Uterus (tissue), 2 donors: ENCODE data around the gene AQP4.

Experiments used
- POLR2A ChIP-seq, 2 donors: fragments of 450-650 bp; IDR thresholded peaks; one replicate each; pipeline ENCODE4 v1.6.1; 2016; ENCODE audit warnings: antibody characterized with exemption in 2 of 2, mild to moderate bottlenecking in 1 of 2, moderate library complexity in 1 of 2
- TF ChIP-seq, protein P1 (sequence below), 4 experiments: fragments of 200-600 bp in 2 of 4; fragments of 450-650 bp in 2 of 4; sonication (generic) in 2 of 4; IDR thresholded peaks; one replicate each; pipeline ENCODE4 v1.5.1; 2016 to 2019; ENCODE audit warnings: antibody characterized with exemption in 4 of 4, mild to moderate bottlenecking in 2 of 4, moderate library complexity in 1 of 4

DNA sequence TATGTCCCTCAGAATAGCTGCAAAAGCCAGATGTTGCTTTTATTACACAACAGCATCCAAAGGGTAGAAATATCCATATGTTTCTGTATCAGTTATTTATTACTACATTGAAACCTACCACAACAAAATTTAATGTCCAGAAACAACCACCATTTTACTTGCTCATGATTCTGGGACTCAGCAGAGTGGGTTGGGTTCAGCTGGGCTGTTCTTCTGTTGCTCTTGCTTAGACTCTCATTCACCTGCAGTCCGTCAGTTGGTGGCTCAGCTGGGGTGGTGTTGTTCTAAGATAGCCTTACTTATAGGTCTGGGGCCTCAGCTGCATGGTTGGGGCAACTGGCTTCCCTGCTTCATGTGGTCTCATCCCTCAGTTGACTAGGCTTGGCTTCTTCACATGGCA is 21.7 kb downstream of the AQP4 start:
- TF ChIP-seq, protein P1, sequence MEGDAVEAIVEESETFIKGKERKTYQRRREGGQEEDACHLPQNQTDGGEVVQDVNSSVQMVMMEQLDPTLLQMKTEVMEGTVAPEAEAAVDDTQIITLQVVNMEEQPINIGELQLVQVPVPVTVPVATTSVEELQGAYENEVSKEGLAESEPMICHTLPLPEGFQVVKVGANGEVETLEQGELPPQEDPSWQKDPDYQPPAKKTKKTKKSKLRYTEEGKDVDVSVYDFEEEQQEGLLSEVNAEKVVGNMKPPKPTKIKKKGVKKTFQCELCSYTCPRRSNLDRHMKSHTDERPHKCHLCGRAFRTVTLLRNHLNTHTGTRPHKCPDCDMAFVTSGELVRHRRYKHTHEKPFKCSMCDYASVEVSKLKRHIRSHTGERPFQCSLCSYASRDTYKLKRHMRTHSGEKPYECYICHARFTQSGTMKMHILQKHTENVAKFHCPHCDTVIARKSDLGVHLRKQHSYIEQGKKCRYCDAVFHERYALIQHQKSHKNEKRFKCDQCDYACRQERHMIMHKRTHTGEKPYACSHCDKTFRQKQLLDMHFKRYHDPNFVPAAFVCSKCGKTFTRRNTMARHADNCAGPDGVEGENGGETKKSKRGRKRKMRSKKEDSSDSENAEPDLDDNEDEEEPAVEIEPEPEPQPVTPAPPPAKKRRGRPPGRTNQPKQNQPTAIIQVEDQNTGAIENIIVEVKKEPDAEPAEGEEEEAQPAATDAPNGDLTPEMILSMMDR (IDR thresholded peaks at IDR 0.05), result no peak
- TF ChIP-seq POLR2A (IDR thresholded peaks at IDR 0.05), result no peak
